ENCODE data around the gene NUP133. TPM values are rescaled to one million over a fixed set of nuclear protein-coding genes. Genes with fewer than 3 reads are reported as not detected.
"Not testable (repeated sequence)": the region's sequence is repeated elsewhere in the genome, so short reads cannot be mapped to it uniquely, and the experiment has no call there.

NUP133 gene
- total RNA-seq, 1 donor from 2014 or later, result 23.4 TPM

DNA sequence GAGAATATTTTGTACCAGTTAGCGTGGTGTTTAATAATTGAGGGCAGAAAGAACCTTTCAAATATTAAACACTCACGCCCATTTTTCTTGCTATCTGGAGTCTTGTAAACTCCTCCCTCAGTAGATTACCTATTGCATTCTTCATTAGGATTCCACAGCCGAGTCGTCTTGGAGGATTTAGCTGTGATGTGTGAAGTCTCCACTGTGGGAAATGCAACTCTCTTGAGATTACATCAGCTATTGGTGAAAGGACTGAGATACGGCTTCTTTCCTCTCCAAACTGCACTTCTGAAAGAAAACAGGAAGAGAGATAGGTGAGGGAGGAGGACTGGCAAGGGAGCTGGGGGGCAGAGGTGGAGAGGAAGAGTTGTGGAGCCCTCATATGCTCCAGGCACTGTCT lies 110.4 kb downstream of the NUP133 start:
- TF ChIP-seq, protein P1, sequence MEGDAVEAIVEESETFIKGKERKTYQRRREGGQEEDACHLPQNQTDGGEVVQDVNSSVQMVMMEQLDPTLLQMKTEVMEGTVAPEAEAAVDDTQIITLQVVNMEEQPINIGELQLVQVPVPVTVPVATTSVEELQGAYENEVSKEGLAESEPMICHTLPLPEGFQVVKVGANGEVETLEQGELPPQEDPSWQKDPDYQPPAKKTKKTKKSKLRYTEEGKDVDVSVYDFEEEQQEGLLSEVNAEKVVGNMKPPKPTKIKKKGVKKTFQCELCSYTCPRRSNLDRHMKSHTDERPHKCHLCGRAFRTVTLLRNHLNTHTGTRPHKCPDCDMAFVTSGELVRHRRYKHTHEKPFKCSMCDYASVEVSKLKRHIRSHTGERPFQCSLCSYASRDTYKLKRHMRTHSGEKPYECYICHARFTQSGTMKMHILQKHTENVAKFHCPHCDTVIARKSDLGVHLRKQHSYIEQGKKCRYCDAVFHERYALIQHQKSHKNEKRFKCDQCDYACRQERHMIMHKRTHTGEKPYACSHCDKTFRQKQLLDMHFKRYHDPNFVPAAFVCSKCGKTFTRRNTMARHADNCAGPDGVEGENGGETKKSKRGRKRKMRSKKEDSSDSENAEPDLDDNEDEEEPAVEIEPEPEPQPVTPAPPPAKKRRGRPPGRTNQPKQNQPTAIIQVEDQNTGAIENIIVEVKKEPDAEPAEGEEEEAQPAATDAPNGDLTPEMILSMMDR (IDR thresholded peaks at IDR 0.05; ENCODE audit: insufficient read depth, low read length, severe bottlenecking), result no peak
- H3K27me3 ChIP-seq (ENCODE audit: control insufficient read depth, insufficient read depth, low read length), result peaks cover 2% of the 10 kb centered on the region
- FAIRE-seq, result no peak
- DNase-seq (ENCODE audit: low read depth), result no peak
- no peaks in the 10 kb centered on the region for H3K36me3 ChIP-seq (ENCODE audit: control insufficient read depth, insufficient read depth, low read length)
- no peak overlapping the region for H3K4me3 ChIP-seq (ENCODE audit: low read depth, low read length)

DNA sequence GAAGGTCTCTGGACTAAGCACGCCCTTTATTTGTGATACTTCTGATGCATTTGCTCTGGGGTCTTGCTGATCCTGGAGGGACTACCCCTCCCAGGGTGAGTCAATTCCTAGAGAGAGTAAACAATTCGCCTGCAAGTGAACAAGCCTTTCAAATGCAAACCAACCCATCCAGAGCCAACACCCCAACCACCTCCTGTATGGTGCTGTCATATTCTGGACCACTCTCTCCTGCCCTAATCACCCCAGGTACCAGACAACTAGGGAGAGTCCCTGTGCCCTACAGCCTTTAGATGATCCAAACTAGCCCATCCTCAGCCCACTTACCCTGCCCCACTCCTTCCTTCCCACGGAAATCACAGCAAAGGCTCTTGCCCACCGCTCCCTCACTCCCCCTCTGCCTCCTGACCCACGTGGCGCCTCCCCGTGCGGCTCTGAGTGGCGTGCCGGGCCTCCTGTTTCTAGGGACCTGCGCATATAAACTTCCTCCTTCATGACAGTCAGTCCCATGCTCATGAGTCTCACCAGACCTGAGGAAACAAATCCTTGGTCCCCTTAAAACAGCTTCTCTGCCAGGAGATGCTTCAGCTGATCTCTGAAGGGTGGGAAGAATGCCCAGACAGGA lies 111.4 kb downstream of the NUP133 start:
- FAIRE-seq (no peak), DNase-seq (ENCODE audit: low read depth) (no peak)
- Histone ChIP-seq H3K4me3 (ENCODE audit: low read depth, low read length) (no peak overlapping the region), H3K27me3 (ENCODE audit: control insufficient read depth, insufficient read depth, low read length) (no peaks in the 10 kb centered on the region), H3K36me3 (ENCODE audit: control insufficient read depth, insufficient read depth, low read length) (no peaks in the 10 kb centered on the region)
- TF ChIP-seq, protein P1 (IDR thresholded peaks at IDR 0.05; ENCODE audit: insufficient read depth, low read length, severe bottlenecking), result no peak

DNA sequence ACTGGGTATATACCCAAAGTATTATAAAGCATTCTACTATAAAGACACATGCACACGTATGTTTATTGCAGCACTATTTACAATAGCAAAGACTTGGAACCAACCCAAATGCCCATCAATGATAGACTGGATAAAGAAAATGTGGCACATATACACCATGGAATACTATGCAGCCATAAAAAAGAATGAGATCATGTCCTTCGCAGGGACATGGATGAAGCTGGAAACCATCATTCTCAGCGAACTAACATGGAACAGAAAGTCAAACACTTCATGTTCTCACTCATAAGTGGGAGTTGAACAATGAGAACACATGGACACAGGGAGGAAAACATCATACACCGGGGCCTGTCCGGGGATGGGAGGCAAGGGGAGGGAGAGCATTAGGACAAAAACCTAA lies 113.6 kb downstream of the NUP133 start:
- FAIRE-seq; DNase-seq (ENCODE audit: low read depth); H3K27me3 ChIP-seq (ENCODE audit: control insufficient read depth, insufficient read depth, low read length); H3K36me3 ChIP-seq (ENCODE audit: control insufficient read depth, insufficient read depth, low read length); H3K4me3 ChIP-seq (ENCODE audit: low read depth, low read length): not testable (repeated sequence)

DNA sequence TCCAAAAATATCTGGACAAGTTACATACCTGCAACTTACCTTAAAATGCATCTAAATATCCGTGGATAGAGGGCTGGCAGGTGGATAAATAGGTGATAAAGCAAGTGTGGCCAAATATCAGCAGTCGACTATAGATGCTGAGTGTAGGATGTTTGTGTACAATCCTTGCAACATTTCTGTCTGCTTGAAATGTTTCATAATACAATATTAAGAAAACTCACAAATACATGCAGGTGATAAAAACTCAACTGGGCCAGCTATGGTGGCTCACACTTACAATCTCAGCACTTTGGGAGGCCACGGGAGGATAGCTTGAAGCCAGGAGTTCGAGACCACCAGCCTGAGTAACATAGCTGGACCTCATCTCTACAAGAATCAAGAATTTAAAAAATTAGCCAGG lies 115.2 kb downstream of the NUP133 start:
- no peaks in the 10 kb centered on the region for H3K27me3 ChIP-seq (ENCODE audit: control insufficient read depth, insufficient read depth, low read length)
- no peak for FAIRE-seq
- H3K4me3 ChIP-seq (ENCODE audit: low read depth, low read length), result no peak overlapping the region
- TF ChIP-seq, protein P1 (IDR thresholded peaks at IDR 0.05; ENCODE audit: insufficient read depth, low read length, severe bottlenecking), result no peak
- DNase-seq (ENCODE audit: low read depth), result no peak
- no peaks in the 10 kb centered on the region for H3K36me3 ChIP-seq (ENCODE audit: control insufficient read depth, insufficient read depth, low read length)

Other genes starting within 250 kb of the NUP133 start
- 33.4 and 39.0 TPM in 2 replicates for gene RAB4A, start 237.2 kb downstream of the NUP133 start, total RNA-seq
- 7.6 and 10.1 TPM in 2 replicates for gene CCSAP, start 165.3 kb downstream of the NUP133 start, total RNA-seq
- not detected in 2 replicates for gene ACTA1, start 74.2 kb downstream of the NUP133 start, total RNA-seq
- gene ABCB10, start 50.4 kb upstream of the NUP133 start, total RNA-seq, result 13.6 and 17.6 TPM in 2 replicates
- gene TAF5L, start 117.8 kb upstream of the NUP133 start, total RNA-seq, result 18.4 and 20.7 TPM in 2 replicates
- gene URB2, start 117.9 kb upstream of the NUP133 start, total RNA-seq, result 7.7 and 15.3 TPM in 2 replicates